DMS114 treated with DMSO at 0.1 percent for 48 hours (cell line): ENCODE results near the gene PRDM2.

Experiments used
- DNase-seq: peaks from one replicate; lab custom pipeline; 2025; ENCODE audit not compliant: unreplicated experiment; lab: John Stamatoyannopoulos, UW

Gene PRDM2

GRCh38 chr1:13809461-13810159, 109.6 kb downstream of the PRDM2 start:
- no peak for DNase-seq

- DNase-seq, result no peak
These were observed 112.7 kb downstream of the PRDM2 start for GRCh38 chr1:13812456-13813397.

- DNase-seq, result no peak
These were observed 113.5 kb downstream of the PRDM2 start for GRCh38 chr1:13813398-13814012.

GRCh38 chr1:13814131-13814530, 114.1 kb downstream of the PRDM2 start:
- DNase-seq, result no peak

GRCh38 chr1:13816016-13816760, 116.2 kb downstream of the PRDM2 start:
- no peak for DNase-seq

GRCh38 chr1:13817906-13818305, 117.9 kb downstream of the PRDM2 start:
- no peak for DNase-seq

- no peak for DNase-seq
These were observed 118.9 kb downstream of the PRDM2 start for GRCh38 chr1:13818926-13819325.

GRCh38 chr1:13819642-13820041, 119.7 kb downstream of the PRDM2 start:
- DNase-seq, result no peak

- DNase-seq, result no peak
These were observed 120.1 kb downstream of the PRDM2 start for GRCh38 chr1:13820055-13820454.

- no peak for DNase-seq
These were observed 120.5 kb downstream of the PRDM2 start for GRCh38 chr1:13820456-13820855.

- DNase-seq, result no peak
These were observed 123.3 kb downstream of the PRDM2 start for GRCh38 chr1:13823126-13823880.

- DNase-seq, result no peak
These were observed 123.9 kb downstream of the PRDM2 start for GRCh38 chr1:13823936-13824335.

GRCh38 chr1:13824626-13825025, 124.6 kb downstream of the PRDM2 start:
- no peak for DNase-seq

- DNase-seq, result no peak
These were observed 125.0 kb downstream of the PRDM2 start for GRCh38 chr1:13825033-13825432.

- DNase-seq, result no peak
These were observed 126.0 kb downstream of the PRDM2 start for GRCh38 chr1:13826009-13826408.

- no peak for DNase-seq
These were observed 126.6 kb downstream of the PRDM2 start for GRCh38 chr1:13826591-13826990.

- DNase-seq, result no peak
These were observed 128.6 kb downstream of the PRDM2 start for GRCh38 chr1:13828454-13829151.

- DNase-seq, result no peak
These were observed 129.3 kb downstream of the PRDM2 start for GRCh38 chr1:13829152-13829769.

GRCh38 chr1:13830170-13830569, 130.2 kb downstream of the PRDM2 start:
- no peak for DNase-seq
